GM18909 (cell line): Measurements from ENCODE around the gene CYB5D1.
A peak's percentile ranks its signal among the peaks of the same experiment; 100 is the strongest.
"Not testable (repeated sequence)": the region's sequence is repeated elsewhere in the genome, so short reads cannot be mapped to it uniquely, and the experiment has no call there.

Experiments used
- ATAC-seq: cut with Tn5 transposase; IDR thresholded peaks from one replicate; pipeline ENCODE4 v1.9.1; 2021; ENCODE audit warnings: mild to moderate bottlenecking; ENCODE audit not compliant: unreplicated experiment, poor library complexity

The CYB5D1 gene, protein sequence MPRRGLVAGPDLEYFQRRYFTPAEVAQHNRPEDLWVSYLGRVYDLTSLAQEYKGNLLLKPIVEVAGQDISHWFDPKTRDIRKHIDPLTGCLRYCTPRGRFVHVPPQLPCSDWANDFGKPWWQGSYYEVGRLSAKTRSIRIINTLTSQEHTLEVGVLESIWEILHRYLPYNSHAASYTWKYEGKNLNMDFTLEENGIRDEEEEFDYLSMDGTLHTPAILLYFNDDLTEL

GRCh38 chr17:7857713-7858521, at the start of gene CYB5D1:
Gene CYB5D1 (plus strand): TSS chr17:7858003. CDS start chr17:7858135, 132 bp downstream.
- ATAC-seq: peak; percentile 37

DNA sequence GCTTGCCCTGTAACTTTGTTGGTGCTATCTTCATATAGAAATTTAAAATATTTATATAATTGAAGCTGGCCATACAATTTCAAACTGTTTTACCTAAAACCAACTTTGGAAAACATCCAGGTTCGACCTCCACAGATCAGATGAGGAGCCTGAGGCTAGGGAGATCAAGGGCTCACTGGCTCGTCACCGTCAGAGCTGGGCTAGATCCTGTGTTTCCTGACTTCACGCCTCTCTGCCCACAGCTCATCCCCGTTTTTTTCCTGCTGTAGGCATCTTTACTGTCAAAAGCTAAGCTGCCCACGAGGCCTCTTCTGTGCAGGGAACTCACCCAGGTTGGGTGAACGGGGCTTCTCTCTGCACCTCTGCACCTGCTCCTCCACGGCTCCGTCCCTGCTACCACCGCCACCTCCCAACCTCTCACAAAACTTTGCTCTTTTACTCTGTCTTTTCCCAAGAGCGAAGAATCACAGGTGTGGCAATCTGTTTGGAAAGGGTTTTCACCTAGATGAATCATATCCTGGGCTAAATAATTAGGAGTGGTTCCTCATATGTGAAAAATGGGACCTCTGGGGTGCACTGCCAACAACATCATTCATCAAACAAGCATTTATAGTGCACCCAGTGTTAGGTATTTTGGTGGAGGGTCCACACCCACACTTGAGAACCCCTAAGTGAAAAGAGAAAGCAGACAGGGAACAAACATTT, 48.6 kb upstream of the CYB5D1 start:
- no peak for ATAC-seq

GRCh38 chr17:7809791-7810343, 47.9 kb upstream of the CYB5D1 start:
- ATAC-seq: not testable (repeated sequence)

GRCh38 chr17:7811251-7811650, 46.6 kb upstream of the CYB5D1 start:
- ATAC-seq: no peak

DNA sequence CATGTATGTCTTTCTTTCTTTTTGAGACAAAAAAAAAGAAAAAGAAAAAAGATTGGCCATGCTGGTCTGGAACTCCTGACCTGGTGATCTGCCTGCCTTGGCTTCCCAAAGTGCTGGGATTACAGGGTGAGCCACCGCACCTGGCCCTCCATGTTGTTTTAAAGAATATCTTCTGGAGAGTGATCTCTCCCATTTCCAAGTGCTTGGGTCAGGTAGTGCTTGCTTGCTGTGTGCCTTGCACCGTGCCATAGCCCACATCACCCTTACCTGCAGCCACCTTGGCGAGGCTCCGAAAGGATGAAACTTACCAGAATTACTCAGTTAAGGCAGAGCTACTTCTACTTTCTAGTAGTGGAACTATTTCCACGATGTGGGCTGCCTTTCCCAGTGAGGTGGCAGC, 42.8 kb upstream of the CYB5D1 start:
- ATAC-seq: no peak

- no peak for ATAC-seq
Measured at GRCh38 chr17:7816926-7817642, 40.7 kb upstream of the CYB5D1 start.

DNA sequence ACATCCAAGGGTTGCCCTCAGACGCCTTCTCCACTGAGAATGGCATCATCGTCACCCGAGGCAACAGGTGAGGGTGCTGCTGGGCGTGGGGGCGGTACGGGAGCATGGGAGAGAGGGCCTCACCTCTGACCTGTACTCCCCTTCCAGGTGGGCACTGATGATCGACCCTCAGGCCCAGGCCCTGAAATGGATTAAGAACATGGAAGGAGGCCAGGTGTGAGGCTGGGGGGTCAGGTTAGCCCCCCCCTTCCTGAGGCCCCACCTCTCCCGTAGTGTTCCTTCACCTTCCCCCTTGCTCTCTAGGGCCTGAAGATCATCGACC, 40.2 kb upstream of the CYB5D1 start:
- no peak for ATAC-seq

GRCh38 chr17:7818026-7818425, 39.8 kb upstream of the CYB5D1 start:
- ATAC-seq: no peak

- no peak for ATAC-seq
Measured at GRCh38 chr17:7818746-7819645, 38.8 kb upstream of the CYB5D1 start.

DNA sequence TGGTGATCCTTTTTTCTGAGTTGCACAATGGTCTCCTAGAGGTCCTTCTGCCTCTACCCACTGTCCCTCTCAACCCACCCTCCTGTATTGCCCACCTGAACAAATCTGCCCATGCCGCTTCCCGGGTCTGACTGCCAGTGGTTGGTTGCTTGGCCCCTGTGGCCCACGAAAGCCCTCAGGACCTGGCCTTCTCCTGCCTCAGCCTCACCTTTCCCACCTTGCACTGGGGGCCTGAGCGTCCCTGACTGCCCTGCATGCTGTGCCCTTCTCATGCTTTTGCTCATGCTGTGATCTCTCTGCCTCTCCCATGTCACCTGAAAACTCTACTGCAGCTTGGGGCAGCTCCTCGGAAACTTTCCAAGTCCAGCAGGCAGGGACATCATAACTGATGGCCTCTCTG, 37.6 kb upstream of the CYB5D1 start:
- no peak for ATAC-seq

GRCh38 chr17:7822126-7822525, 35.7 kb upstream of the CYB5D1 start:
- no peak for ATAC-seq

DNA sequence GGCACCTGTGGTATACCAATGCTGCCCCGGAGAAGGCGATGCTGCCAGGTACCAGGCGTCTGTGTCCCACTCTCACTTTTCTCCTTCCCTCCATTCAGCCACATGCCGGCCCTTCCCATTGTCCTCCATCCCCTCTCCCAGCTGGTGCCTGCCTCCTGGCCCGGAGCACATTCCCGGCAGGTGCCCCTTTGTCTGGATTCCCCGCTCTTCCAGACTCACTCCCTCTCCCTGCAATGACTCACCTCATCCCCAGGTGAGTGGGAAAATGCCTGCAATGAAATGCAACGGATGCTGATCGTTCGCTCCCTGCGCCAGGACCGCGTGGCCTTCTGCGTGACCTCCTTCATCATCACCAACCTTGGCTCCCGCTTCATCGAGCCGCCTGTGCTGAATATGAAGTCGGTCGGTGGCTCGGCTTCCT, 34.2 kb upstream of the CYB5D1 start:
- no peak for ATAC-seq

DNA sequence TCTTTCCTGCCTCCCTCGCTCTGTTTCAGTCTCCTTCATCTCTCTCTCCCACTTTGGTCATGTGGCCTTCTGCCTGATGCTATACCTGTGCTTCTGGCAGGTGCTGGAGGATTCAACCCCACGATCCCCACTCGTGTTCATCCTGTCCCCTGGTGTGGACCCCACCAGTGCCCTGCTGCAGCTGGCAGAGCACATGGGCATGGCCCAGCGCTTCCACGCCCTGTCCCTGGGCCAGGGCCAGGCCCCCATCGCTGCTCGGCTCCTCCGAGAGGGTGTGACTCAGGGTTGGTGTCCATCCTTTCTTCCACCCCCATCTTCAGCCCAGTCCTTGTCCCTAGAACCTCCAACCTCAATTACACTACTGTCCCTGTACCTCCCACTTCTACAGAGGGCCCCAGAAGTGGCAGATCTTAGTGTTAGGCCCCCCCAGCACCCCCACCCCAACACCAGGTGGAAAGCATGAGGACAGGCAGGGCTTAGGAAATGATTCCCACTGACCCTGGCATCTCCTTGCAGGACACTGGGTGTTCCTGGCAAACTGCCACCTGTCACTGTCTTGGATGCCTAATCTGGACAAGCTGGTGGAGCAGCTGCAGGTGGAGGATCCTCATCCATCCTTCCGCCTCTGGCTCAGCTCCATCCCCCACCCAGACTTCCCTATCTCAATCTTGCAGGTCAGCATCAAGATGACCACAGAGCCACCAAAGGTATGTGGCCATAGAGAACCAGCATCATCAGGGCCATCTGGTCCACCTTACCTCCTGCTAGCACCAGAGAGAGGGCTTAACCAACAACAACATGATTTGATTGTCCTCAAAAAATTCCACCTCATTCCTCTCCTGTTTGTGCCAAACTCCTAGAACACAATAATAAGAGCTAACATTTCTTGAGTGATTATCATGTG, 33.5 kb upstream of the CYB5D1 start:
- ATAC-seq: no peak

GRCh38 chr17:7825206-7825990, 32.4 kb upstream of the CYB5D1 start:
- no peak for ATAC-seq

DNA sequence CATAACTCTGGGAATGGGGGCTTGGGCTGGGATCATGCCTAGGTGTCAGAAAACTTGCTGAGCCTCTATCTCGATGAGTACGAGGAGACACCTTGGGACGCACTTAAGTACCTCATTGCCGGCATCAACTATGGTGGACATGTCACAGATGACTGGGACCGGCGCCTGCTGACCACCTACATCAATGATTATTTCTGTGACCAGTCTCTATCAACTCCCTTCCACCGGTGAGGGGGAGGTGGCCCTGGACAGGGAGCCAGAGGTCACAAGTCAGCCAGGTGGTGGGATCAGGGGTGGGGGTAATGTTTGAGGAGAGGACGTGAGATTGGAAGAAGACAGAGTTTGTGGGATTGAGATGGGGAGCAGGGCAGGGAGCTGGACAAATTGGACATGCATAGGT, 27.2 kb upstream of the CYB5D1 start:
- no peak for ATAC-seq

DNA sequence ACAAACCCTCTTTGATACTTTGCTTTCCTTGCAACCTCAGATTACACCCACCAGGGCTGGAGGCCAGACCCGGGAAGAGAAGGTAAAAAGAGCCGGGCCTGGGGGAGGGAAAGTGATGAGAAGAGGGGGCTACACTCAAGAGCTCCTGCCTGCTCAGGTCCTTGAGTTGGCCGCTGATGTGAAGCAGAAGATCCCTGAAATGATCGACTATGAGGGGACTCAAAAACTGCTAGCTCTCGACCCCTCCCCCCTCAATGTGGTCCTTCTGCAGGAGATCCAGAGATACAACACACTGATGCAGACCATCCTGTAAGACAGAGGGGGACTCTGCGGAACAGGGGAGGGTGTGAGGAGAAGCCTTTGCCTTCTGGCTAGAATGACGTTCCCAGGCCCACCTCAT, 26.6 kb upstream of the CYB5D1 start:
- ATAC-seq: no peak

DNA sequence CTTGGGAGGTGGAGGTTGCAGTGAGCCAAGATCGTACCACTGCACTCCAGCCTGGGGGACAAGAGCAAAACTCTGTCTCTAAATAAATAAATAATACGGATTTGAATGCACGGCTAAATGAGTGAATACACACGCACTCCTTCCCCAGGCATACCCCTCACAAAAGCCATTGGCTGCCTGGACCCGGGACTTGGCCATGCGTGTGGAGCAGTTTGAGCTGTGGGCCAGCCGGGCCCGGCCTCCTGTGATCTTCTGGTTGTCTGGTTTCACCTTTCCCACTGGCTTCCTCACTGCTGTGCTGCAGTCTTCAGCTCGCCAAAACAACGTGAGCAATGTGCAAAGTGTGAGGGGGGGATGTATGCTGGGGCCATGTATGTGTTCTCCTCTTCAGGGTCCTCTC, 25.4 kb upstream of the CYB5D1 start:
- no peak for ATAC-seq
